Measurements from ENCODE around the gene BEGAIN. TPM values are rescaled to one million over a fixed set of nuclear protein-coding genes. Genes with fewer than 3 reads are reported as not detected.

The BEGAIN gene
- total and polyA plus RNA-seq, 9 donors = 0.35 to 11.0 (median 4.6) TPM

DNA sequence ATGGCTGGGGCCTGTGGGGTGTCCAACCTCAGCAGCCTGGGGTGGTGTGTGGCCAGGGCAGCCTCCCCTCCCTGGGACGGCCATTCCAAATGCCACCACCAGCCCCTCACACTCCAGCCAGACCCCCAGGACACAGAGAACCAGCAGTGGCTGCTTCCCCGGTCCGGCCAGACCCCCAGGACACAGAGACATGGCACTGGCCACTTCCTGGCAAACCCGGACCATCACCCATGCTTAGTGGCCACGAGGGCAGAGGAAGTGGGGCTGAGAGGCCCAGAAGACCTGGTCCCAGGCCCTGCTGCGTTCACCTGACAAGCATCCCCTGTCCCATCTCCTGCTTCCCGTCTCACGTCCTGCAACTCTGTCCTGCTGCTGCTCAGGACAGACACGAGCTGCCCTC lies 26.7 kb downstream of the BEGAIN start:
- H3K4me3 ChIP-seq = no peak overlapping the region
- no peak overlapping the region for H3K27ac ChIP-seq
- no peaks in the 10 kb centered on the region for H3K9me3 ChIP-seq
- intact Hi-C loops (cut with DNase I) = no loop called here
- TF ChIP-seq, protein P1, sequence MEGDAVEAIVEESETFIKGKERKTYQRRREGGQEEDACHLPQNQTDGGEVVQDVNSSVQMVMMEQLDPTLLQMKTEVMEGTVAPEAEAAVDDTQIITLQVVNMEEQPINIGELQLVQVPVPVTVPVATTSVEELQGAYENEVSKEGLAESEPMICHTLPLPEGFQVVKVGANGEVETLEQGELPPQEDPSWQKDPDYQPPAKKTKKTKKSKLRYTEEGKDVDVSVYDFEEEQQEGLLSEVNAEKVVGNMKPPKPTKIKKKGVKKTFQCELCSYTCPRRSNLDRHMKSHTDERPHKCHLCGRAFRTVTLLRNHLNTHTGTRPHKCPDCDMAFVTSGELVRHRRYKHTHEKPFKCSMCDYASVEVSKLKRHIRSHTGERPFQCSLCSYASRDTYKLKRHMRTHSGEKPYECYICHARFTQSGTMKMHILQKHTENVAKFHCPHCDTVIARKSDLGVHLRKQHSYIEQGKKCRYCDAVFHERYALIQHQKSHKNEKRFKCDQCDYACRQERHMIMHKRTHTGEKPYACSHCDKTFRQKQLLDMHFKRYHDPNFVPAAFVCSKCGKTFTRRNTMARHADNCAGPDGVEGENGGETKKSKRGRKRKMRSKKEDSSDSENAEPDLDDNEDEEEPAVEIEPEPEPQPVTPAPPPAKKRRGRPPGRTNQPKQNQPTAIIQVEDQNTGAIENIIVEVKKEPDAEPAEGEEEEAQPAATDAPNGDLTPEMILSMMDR (IDR thresholded peaks at IDR 0.05) = no peak
- TF ChIP-seq EP300 (IDR thresholded peaks at IDR 0.05) (no peak), POLR2A (IDR thresholded peaks at IDR 0.05) (no peak)
- no peaks in the 10 kb centered on the region for H3K36me3 ChIP-seq
- H3K4me1 ChIP-seq (ENCODE audit: insufficient read depth) = no peaks in the 10 kb centered on the region
- DNase-seq = no peak
- WGBS, 3 donors = 94 to 100% (median 98%) methylated on average over 8 to 9 of the region's 9 CpGs
- H3K27me3 ChIP-seq = no peaks in the 10 kb centered on the region

DNA sequence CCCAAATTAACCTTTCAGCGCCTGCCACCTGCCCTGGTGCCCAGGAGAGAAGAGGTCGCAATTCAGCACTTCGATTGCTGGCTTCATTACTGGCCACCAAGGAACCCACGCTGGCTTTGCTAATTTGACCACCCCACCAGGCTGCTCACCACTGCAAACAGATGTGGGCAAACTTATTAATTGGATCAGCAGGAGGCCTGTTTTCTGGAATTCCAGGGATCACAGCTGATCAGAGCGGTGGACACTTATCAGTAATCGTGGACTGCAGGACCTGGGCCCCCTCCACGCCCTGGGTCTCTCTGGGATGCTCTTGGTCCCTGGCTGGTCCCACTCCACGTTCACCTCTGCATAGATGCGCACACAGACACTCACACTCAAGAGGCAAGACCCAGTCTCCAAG lies 27.8 kb downstream of the BEGAIN start:
- no peaks in the 10 kb centered on the region for H3K4me1 ChIP-seq (ENCODE audit: insufficient read depth)
- TF ChIP-seq EP300 (IDR thresholded peaks at IDR 0.05) (no peak), POLR2A (IDR thresholded peaks at IDR 0.05) (no peak)
- TF ChIP-seq, protein P1 (IDR thresholded peaks at IDR 0.05) = no peak
- no peak overlapping the region for H3K4me3 ChIP-seq
- no peak overlapping the region for H3K27ac ChIP-seq
- WGBS, 3 donors = 84 to 87% (median 84%) methylated on average over 9 of the region's 9 CpGs
- no peaks in the 10 kb centered on the region for H3K36me3 ChIP-seq
- intact Hi-C loops (cut with DNase I) = no loop called here
- H3K27me3 ChIP-seq = no peaks in the 10 kb centered on the region
- no peaks in the 10 kb centered on the region for H3K9me3 ChIP-seq
- DNase-seq = no peak

- Histone ChIP-seq H3K27me3 (no peaks in the 10 kb centered on the region), H3K4me3 (no peak overlapping the region), H3K27ac (no peak overlapping the region), H3K9me3 (no peaks in the 10 kb centered on the region), H3K36me3 (no peaks in the 10 kb centered on the region), H3K4me1 (ENCODE audit: insufficient read depth) (no peaks in the 10 kb centered on the region)
- TF ChIP-seq, protein P1 (IDR thresholded peaks at IDR 0.05) = no peak
- TF ChIP-seq POLR2A (IDR thresholded peaks at IDR 0.05) (no peak), EP300 (IDR thresholded peaks at IDR 0.05) (no peak)
- intact Hi-C loops (cut with DNase I) = no loop called here
- DNase-seq = no peak
- WGBS, 3 donors = 91 to 99% (median 97%) methylated on average over 6 to 8 of the region's 8 CpGs
Measured at GRCh38 chr14:100558966-100559365, 28.3 kb downstream of the BEGAIN start.

DNA sequence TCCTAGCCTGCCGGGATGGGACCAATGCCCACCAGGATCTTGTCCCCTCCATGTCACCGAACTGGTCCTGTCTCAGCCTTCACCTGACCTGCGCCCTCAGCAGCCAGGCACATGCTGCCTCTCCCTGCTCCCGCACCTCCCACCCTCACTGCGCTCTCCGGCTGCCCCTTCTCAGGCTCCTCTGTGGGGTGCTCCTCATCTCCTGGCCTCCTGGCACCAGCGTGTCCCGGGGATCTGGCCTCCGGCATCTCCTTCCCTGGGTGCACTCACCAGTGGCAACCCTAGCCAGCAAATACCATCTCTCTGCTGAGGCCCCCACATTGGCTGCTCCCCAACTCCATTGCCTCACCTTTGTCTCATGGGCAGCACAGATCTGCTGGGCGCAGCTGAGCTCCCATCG lies 29.0 kb downstream of the BEGAIN start:
- Histone ChIP-seq H3K4me3 (no peak overlapping the region), H3K27me3 (no peaks in the 10 kb centered on the region), H3K36me3 (no peaks in the 10 kb centered on the region), H3K9me3 (no peaks in the 10 kb centered on the region), H3K27ac (no peak overlapping the region), H3K4me1 (ENCODE audit: insufficient read depth) (no peaks in the 10 kb centered on the region)
- TF ChIP-seq POLR2A (IDR thresholded peaks at IDR 0.05) (no peak), EP300 (IDR thresholded peaks at IDR 0.05) (no peak)
- TF ChIP-seq, protein P1 (IDR thresholded peaks at IDR 0.05) = no peak
- 94 to 95% (median 95%) methylated on average over 11 of the region's 11 CpGs for WGBS, 3 donors
- intact Hi-C loops (cut with DNase I) = no loop called here
- no peak for DNase-seq

DNA sequence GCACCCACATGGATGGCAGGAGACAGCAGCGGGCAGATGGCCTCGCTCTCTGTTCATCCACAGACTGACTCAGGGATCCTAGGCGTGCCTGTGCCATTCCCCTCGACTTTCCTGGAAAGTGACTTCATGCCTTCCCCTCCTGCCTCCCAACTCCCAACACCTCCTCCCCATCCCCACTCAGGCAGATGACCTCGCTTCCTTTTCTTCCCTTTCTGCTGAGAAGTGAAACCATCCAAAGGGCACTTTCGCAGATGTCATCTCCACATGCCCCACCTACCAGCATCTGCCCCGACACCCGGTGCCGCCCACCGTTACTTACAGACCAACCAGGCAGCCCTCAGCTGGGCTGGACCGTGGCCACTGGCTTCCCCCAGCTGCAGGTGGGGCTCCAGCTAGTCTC lies 29.6 kb downstream of the BEGAIN start:
- Histone ChIP-seq H3K27ac (no peak overlapping the region), H3K27me3 (no peaks in the 10 kb centered on the region), H3K4me3 (no peak overlapping the region), H3K9me3 (no peaks in the 10 kb centered on the region), H3K36me3 (no peaks in the 10 kb centered on the region), H3K4me1 (ENCODE audit: insufficient read depth) (no peaks in the 10 kb centered on the region)
- DNase-seq = no peak
- intact Hi-C loops (cut with DNase I) = no loop called here
- TF ChIP-seq EP300 (IDR thresholded peaks at IDR 0.05) (no peak), POLR2A (IDR thresholded peaks at IDR 0.05) (no peak)
- TF ChIP-seq, protein P1 (IDR thresholded peaks at IDR 0.05) = no peak
- 72 to 75% (median 72%) methylated on average over 11 of the region's 11 CpGs for WGBS, 3 donors

All from ovary (tissue), 9 donors.